Psoas muscle (tissue), 8 donors: ENCODE results near the gene CSF3R. TPM values are rescaled to one million over a fixed set of nuclear protein-coding genes. Genes with fewer than 3 reads are reported as not detected.

ENCODE experiments used
- ATAC-seq, 4 donors: fragments of 200-7000 bp; cut with Tn5 transposase; one replicate each; pipeline ENCODE4 v1.9.1; 2020; ENCODE audit warnings: moderate library complexity in 3 of 4, mild to moderate bottlenecking in 2 of 4
- DNase-seq, 2 donors: peaks; one replicate each; pipeline ENCODE4 v3.0.0-alpha.2; 2020
- H3K27ac ChIP-seq: fragments of 200-600 bp; one replicate; pipeline ENCODE4 v1.8.0; 2022
- H3K27me3 ChIP-seq, 3 donors: fragments of 200-600 bp in 1 of 3; one replicate each; pipeline versions ENCODE4 v1.6.1 to v1.8.0; 2013 to 2022; ENCODE audit warnings: low read length in 2 of 3, mild to moderate bottlenecking in 2 of 3, moderate library complexity in 1 of 3; ENCODE audit not compliant: insufficient read depth in 3 of 3
- H3K36me3 ChIP-seq, 2 donors: fragments of 200-600 bp in 1 of 2; one replicate each; pipeline versions ENCODE4 v1.6.1 to v1.8.0; 2013 to 2022; ENCODE audit warnings: low read depth in 1 of 2, mild to moderate bottlenecking in 1 of 2, moderate library complexity in 1 of 2; ENCODE audit not compliant: insufficient read depth in 1 of 2
- H3K4me1 ChIP-seq: fragments of 200-600 bp; one replicate; pipeline ENCODE4 v1.8.0; 2022
- H3K4me3 ChIP-seq: fragments of 200-600 bp; one replicate; pipeline ENCODE4 v1.8.0; 2022; ENCODE audit warnings: mild to moderate bottlenecking
- H3K9me3 ChIP-seq: fragments of 200-600 bp; one replicate; pipeline ENCODE4 v1.8.0; 2022
- CTCF ChIP-seq: fragments of 200-600 bp; IDR thresholded peaks from one replicate; pipeline ENCODE4 v1.8.0; 2022; ENCODE audit warnings: antibody characterized with exemption
- WGBS, 3 donors: extraction: QIAGEN DNeasy Blood & Tissue Kit; methylation state at CpG; one replicate each; pipeline versions ENCODE4 v1.1.6 to v1.1.7; 2013; 5-methylcytosine and 5-hydroxymethylcytosine counted together
- intact Hi-C, 2 donors: fragments of 100-400 bp; cut with DNase I; formaldehyde crosslinking; loops; one replicate each; pipeline versions ENCODE4 v1.11.0 to v1.14.2; 2022
- polyA plus RNA-seq, 3 donors: library from polyadenylated mRNA; stranded (reverse); fragments of 200-250 nt; gene quantifications; one replicate each; pipeline ENCODE4 v1.2.3, GENCODE V29; 2013
- total RNA-seq, 4 donors: library from RNA; stranded (reverse); fragmentation: NEBNext Ultra II Directional in 2 of 4; extraction: Animal tissue kit (Norgen Biotek cat#: 25700) in 2 of 4; gene quantifications; one replicate each; pipeline versions ENCODE4 v1.2.1 to v1.2.4, GENCODE V29; 2021 to 2023
- donor health status: healthy with polysubstance abuse.
- donor health status: DM: no; HTN: no; CAD: no; lungs with moderate emphysema.
- donor health status: Bipolar disorder and iron deficiency.
- donor health status: healthy.
- donor health status: DM: yes; HTN: yes; CAD: no.
- donor health status: DM: no; HTN: no; CAD: no.
- donor health status: DM: no; HTN: no; CAD: no.
- donor health status: DM: yes; HTN: yes; CAD: no.

CSF3R gene
- total and polyA plus RNA-seq, 7 donors = 0.52 to 6.5 (median 1.9) TPM

DNA sequence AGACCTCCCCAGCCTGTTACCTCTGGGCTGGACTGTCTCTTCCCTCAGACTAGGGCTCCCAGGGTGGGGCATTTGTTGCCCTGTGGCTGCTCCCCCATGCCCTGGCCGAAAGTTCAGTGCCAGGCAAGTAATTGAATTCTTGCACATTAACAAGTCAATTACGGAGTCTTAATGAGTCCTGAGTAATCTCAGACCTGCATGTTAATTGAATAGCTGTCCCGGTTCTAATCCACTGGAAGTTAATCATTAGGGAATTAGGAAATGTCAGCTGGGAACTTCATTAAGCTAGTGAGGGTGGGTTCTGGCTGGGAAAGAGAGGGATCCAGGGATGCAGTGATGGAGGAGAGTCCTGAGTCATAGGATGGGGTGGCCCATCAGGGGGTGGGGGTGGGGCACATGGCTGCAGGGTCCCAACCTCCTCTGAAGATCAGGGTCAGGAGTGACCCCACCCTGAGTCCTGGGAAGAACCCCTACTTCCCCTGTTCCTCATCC lies 47.1 kb upstream of the CSF3R start:
- ATAC-seq (no peak), DNase-seq (no peak)
- H3K9me3 ChIP-seq = no peaks in the 10 kb centered on the region
- WGBS, 3 donors = 32 to 37% (median 35%) methylated on average over 3 of the region's 3 CpGs
- H3K27me3 ChIP-seq = peaks cover 0 to 25% (median 11%) of the 10 kb centered on the region in 3 donors
- intact Hi-C loops = no loop called here
- TF ChIP-seq CTCF = no peak
- no peaks in the 10 kb centered on the region for H3K36me3 ChIP-seq
- no peak overlapping the region for H3K4me3 ChIP-seq
- H3K4me1 ChIP-seq = no peaks in the 10 kb centered on the region
- H3K27ac ChIP-seq = no peak overlapping the region

DNA sequence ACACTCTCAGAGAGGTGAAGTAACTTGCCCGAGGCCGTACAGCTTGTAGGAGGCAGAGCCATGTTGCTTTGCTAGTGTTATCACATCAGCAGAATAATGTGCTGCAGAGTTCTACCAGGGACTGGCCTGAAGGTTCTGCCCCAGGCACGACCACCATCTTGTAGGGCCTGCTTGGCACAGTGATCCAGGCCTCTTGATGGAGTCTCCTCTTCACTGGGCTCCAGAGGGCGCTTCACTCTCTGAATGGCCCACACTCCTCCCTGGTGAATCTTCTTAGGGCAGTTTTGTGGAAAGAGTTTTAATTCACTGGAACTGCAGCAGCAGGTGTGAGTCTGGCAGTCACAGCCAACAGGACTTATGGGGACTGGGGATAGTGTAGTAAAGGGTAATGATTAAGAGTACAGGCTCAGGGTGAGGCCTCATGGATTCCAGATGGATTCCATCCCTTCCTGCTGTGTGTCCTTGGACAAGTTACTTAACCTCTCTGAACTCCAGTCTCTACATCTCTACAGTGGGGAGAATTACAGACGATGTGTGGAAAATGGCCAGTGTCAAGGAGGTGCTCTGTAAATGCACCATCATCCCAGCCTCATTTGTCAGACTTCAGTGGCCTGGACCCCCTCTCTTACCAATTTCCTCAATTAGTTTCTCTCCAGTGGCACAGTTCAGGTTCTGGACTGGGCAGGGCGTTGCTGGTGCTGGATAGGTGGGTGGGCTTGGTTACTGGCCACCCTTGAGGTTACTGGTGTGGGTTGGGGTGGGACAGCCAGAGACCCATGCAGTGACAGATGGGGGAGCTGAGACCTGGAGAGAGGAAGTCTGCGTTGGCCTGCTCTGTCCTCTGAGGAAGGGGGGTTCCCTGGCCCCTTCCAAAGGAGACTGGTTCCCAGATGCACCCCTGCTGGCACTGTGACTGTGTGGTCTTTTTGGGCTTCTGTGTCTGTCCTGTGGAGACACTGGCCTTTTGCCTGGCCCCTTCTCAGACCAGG lies 45.9 kb upstream of the CSF3R start:
- H3K36me3 ChIP-seq = no peaks in the 10 kb centered on the region
- no peak overlapping the region for H3K27ac ChIP-seq
- DNase-seq (no peak), ATAC-seq (no peak)
- no peak overlapping the region for H3K4me3 ChIP-seq
- H3K4me1 ChIP-seq = no peaks in the 10 kb centered on the region
- no peaks in the 10 kb centered on the region for H3K9me3 ChIP-seq
- WGBS, 3 donors = 60 to 65% (median 60%) methylated on average over 6 to 7 of the region's 7 CpGs
- H3K27me3 ChIP-seq = peaks cover 0 to 20% (median 8%) of the 10 kb centered on the region in 3 donors
- intact Hi-C loops = no loop called here
- no peak for TF ChIP-seq CTCF

GRCh38 chr1:36525166-36525565 lies 42.5 kb upstream of the CSF3R start:
- H3K4me1 ChIP-seq = no peaks in the 10 kb centered on the region
- no peak for TF ChIP-seq CTCF
- ATAC-seq (no peak), DNase-seq (no peak)
- no peak overlapping the region for H3K4me3 ChIP-seq
- H3K27ac ChIP-seq = no peak overlapping the region
- no peaks in the 10 kb centered on the region for H3K36me3 ChIP-seq
- peaks cover 0 to 20% (median 0%) of the 10 kb centered on the region in 3 donors for H3K27me3 ChIP-seq
- intact Hi-C loops = no loop called here
- no peaks in the 10 kb centered on the region for H3K9me3 ChIP-seq
- WGBS, 3 donors = 92 to 97% (median 94%) methylated on average over 10 of the region's 10 CpGs

GRCh38 chr1:36524359-36525062 lies 41.8 kb upstream of the CSF3R start:
- no peak for DNase-seq
- 83 to 85% (median 85%) methylated on average over 16 of the region's 16 CpGs for WGBS, 3 donors
- Histone ChIP-seq H3K9me3 (no peaks in the 10 kb centered on the region), H3K36me3 (no peaks in the 10 kb centered on the region), H3K4me1 (no peaks in the 10 kb centered on the region), H3K4me3 (no peak overlapping the region), H3K27ac (no peak overlapping the region), H3K27me3 (peaks cover 0 to 17% (median 0%) of the 10 kb centered on the region in 3 donors)
- TF ChIP-seq CTCF = no peak
- intact Hi-C loops = no loop called here
- ATAC-seq = no peak
